GM21619 (cell line): ENCODE data around the gene SHOC2.

Experiments used
- ATAC-seq: cut with Tn5 transposase; IDR thresholded peaks from one replicate; pipeline ENCODE4 v1.9.1; 2021; ENCODE audit not compliant: unreplicated experiment

Gene SHOC2

GRCh38 chr10:110944792-110945396, 25.5 kb downstream of the SHOC2 start:
- no peak for ATAC-seq

GRCh38 chr10:110946496-110946895, 27.1 kb downstream of the SHOC2 start:
- no peak for ATAC-seq

GRCh38 chr10:110947061-110947595, 27.7 kb downstream of the SHOC2 start:
- ATAC-seq = no peak

GRCh38 chr10:110951381-110951780, 32.0 kb downstream of the SHOC2 start:
- no peak for ATAC-seq

- ATAC-seq = no peak
These were observed 38.2 kb downstream of the SHOC2 start for GRCh38 chr10:110957606-110958005.

GRCh38 chr10:110959379-110960332, 40.3 kb downstream of the SHOC2 start:
- ATAC-seq = no peak

GRCh38 chr10:110960333-110960712, 40.9 kb downstream of the SHOC2 start:
- ATAC-seq = no peak

- no peak for ATAC-seq
These were observed 43.0 kb downstream of the SHOC2 start for GRCh38 chr10:110962443-110962842.

GRCh38 chr10:110963162-110963561, 43.8 kb downstream of the SHOC2 start:
- no peak for ATAC-seq

GRCh38 chr10:110964681-110965080, 45.3 kb downstream of the SHOC2 start:
- ATAC-seq = no peak

- ATAC-seq = no peak
These were observed 45.8 kb downstream of the SHOC2 start for GRCh38 chr10:110965216-110965615.

GRCh38 chr10:110966146-110966545, 46.7 kb downstream of the SHOC2 start:
- no peak for ATAC-seq

- ATAC-seq = peak; percentile 37
These were observed 47.7 kb downstream of the SHOC2 start for GRCh38 chr10:110967009-110967630.

- peak; percentile 42 for ATAC-seq
These were observed 48.2 kb downstream of the SHOC2 start for GRCh38 chr10:110967645-110968044.

- ATAC-seq = no peak
These were observed 49.8 kb downstream of the SHOC2 start for GRCh38 chr10:110969183-110969582.

- ATAC-seq = no peak
These were observed 52.2 kb downstream of the SHOC2 start for GRCh38 chr10:110971638-110972037.

GRCh38 chr10:110972231-110973134, 53.1 kb downstream of the SHOC2 start:
- no peak for ATAC-seq

- no peak for ATAC-seq
These were observed 54.0 kb downstream of the SHOC2 start for GRCh38 chr10:110973400-110973799.

- ATAC-seq = no peak
These were observed 57.2 kb downstream of the SHOC2 start for GRCh38 chr10:110976577-110976976.

- no peak for ATAC-seq
These were observed 58.3 kb downstream of the SHOC2 start for GRCh38 chr10:110977662-110978061.

- ATAC-seq = no peak
These were observed 58.8 kb downstream of the SHOC2 start for GRCh38 chr10:110978204-110978603.
